Retinal pigment epithelial cell (primary cell): ENCODE results near the gene AGMAT.

ENCODE experiments used
- DNase-seq: peaks from one replicate; pipeline ENCODE4 v3.0.0-alpha.2; 2010; ENCODE audit warnings: low read depth
- H3K4me3 ChIP-seq: 2 replicates; pipeline ENCODE4 v1.5.1; 2011; ENCODE audit warnings: mild to moderate bottlenecking, low read length, control low read depth, moderate library complexity
- CTCF ChIP-seq: conservative IDR thresholded peaks from 2 replicates; pipeline ENCODE4 v1.5.1; 2011; ENCODE audit warnings: low read depth, low read length, control low read depth, inconsistent platforms

Gene AGMAT

DNA sequence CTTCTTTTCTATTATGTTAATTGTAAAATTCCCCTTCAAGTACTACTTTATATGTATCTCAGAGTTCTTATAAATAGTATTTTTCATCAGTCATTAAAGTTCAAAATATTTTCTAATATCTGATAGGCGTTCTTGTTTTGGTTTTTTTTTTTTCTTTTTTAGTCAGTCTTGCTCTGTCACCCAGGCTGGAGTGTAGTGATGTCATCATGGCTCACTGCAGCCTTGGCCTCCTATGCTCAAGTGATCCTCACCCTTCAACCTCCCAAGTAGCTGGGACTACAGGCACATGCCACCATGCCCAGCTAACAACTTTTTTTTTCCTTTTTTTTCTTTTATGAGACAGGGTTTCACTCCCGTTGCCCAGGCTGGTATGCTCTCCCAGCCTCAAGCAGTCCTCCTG is 27.3 kb downstream of the AGMAT start:
- DNase-seq, result no peak
- no peak for TF ChIP-seq CTCF
- H3K4me3 ChIP-seq, result no peak overlapping the region

DNA sequence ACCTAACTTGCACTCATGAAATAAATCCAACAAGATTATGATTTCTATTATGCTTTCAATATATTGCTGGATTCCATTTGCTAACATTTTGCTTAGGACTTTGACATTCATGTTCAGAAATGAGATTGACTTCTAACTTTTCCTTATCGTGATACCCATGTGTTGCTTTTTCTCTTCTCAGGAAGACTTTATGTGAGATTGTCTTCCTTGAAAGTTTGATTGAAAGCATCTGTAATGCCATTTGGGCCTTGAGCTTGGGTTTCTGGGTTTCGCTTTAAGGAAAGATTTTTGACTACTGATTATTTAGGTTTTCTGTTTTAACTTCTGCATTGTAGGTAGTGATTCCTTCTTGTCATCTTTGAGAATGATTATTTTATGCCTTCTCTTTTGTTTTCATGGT is 27.8 kb downstream of the AGMAT start:
- H3K4me3 ChIP-seq, result no peak overlapping the region
- DNase-seq, result no peak
- no peak for TF ChIP-seq CTCF

- no peak for TF ChIP-seq CTCF
- no peak for DNase-seq
- no peak overlapping the region for H3K4me3 ChIP-seq
These were observed 34.3 kb downstream of the AGMAT start for GRCh38 chr1:15550573-15550972.

DNA sequence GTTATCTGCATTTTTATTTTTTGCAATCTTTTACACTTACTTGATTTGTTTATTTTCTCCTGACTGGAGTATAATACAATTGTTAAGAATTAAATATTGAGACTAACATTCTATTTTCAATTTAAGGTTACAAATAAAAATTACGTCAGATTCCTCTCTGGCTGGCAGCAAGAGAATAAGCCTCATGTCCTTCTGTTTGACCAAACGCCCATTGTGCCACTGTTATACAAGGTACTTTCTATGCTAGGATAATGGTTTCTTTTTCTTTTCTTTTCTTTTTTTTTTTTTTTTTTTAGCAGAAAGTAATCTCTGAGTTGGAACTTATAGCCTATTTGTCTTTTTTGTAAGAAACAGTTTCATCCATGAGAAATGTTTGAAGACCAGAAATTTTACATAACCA is 38.2 kb downstream of the AGMAT start:
- no peak for DNase-seq
- TF ChIP-seq CTCF, result no peak
- no peak overlapping the region for H3K4me3 ChIP-seq

GRCh38 chr1:15543589-15544568 is 41.0 kb downstream of the AGMAT start:
- TF ChIP-seq CTCF, result no peak
- DNase-seq, result no peak
- no peak overlapping the region for H3K4me3 ChIP-seq

DNA sequence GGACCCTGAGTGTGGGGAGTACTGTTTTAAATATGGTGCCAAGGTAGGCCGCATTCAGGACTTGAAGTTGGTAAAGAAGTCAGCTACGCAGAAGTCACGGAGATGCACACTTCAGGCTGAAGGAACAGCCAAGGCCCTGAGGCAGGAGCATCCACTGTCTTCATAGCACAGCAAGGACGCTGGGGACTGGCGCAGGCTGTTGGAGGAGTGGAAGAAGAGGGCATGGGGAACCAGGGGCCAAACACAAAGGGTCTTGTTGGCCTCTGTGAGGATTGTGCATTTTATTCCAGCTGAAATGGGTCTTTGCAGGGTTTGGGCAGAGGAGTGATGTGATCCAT is 41.6 kb downstream of the AGMAT start:
- TF ChIP-seq CTCF, result no peak
- DNase-seq, result no peak
- no peak overlapping the region for H3K4me3 ChIP-seq
